HepG2 (cell line): ENCODE data around the gene KCNIP3. TPM values are rescaled to one million over a fixed set of nuclear protein-coding genes. Genes with fewer than 3 reads are reported as not detected.

Source experiments
- ATAC-seq: fragments of 200-7000 bp; cut with Tn5 transposase; 3 replicates; pipeline ENCODE4 v1.9.1; 2020; ENCODE audit warnings: mild to moderate bottlenecking, moderate library complexity
- BruUV-seq: library from RNA; stranded (reverse); fragments of 400-500 nt; replicated peaks from 2 replicates; lab custom pipeline; 2021; lab: Mats Ljungman, UMichigan
- CTCF ChIA-PET: fragments of 300-600 bp; formaldehyde crosslinking; extraction: SDS; loops from one replicate; lab custom pipeline; 2021; ENCODE audit warnings: low total read pairs, inconsistent platforms, low intra/inter-chr PET ratio; lab: Yijun Ruan, JAX
- POLR2A ChIA-PET: fragments of 350-600 bp; sonication (Branson Sonifier 250); formaldehyde crosslinking; loops from one replicate; lab custom pipeline; 2020; ENCODE audit warnings: antibody characterized with exemption, inconsistent platforms; lab: Yijun Ruan, JAX
- DNase-seq: peaks from one replicate; pipeline ENCODE4 v3.0.0-alpha.2; 2015; ENCODE audit warnings: low spot score
- FAIRE-seq: peaks from 3 replicates; lab custom pipeline; 2011; peaks lifted over from hg19 to GRCh38; lab: Jason Lieb, UNC
- H2AFZ ChIP-seq: one replicate; pipeline ENCODE4 v1.6.1; 2011; ENCODE audit warnings: low read length, inconsistent platforms
- H3K27ac ChIP-seq: fragments of 300-600 bp; 3 replicates; pipeline ENCODE4 v1.8.0; 2011; ENCODE audit warnings: mixed run types, mild to moderate bottlenecking, mixed read lengths, low read length, inconsistent platforms; ENCODE audit not compliant: insufficient read depth; ENCODE audit errors: extremely low read length
- H3K27me3 ChIP-seq, 2 experiments: fragments of 200-600 bp in 1 of 2; 2 replicates in 1 of 2; 3 replicates in 1 of 2; pipeline versions ENCODE4 v1.6.0 to v1.8.0; 2011; ENCODE audit warnings: low read length in 2 of 2, mild to moderate bottlenecking in 2 of 2, moderate library complexity in 2 of 2, inconsistent platforms in 1 of 2; ENCODE audit not compliant: insufficient read depth in 2 of 2, control insufficient read depth in 1 of 2
- H3K36me3 ChIP-seq, 2 experiments: fragments of 200-600 bp in 1 of 2; replicated peaks in 1 of 2; 2 replicates in 1 of 2; 3 replicates in 1 of 2; pipeline versions ENCODE4 v1.5.1 to v1.8.0; 2011; ENCODE audit warnings: low read length in 2 of 2, inconsistent platforms in 1 of 2; ENCODE audit not compliant: insufficient read depth in 2 of 2, control insufficient read depth in 1 of 2
- H3K4me1 ChIP-seq: 2 replicates; pipeline ENCODE4 v1.5.1; 2012; ENCODE audit warnings: low read length, inconsistent platforms; ENCODE audit not compliant: insufficient read depth
- H3K4me2 ChIP-seq: 2 replicates; pipeline ENCODE4 v1.6.0; 2011; ENCODE audit warnings: low read depth, low read length, inconsistent platforms
- H3K4me3 ChIP-seq, 3 experiments: fragments of 200-600 bp in 1 of 3; sonication (generic), shearing (Covaris generic) in 1 of 3; replicated peaks in 1 of 3; 2 replicates each; pipeline ENCODE4 v1.5.1; 2011 to 2016; ENCODE audit warnings: low read length in 3 of 3, inconsistent platforms in 2 of 3, low read depth in 2 of 3, mild to moderate bottlenecking in 2 of 3, control low read depth in 1 of 3, mixed read lengths in 1 of 3; ENCODE audit not compliant: insufficient read depth in 1 of 3
- H3K79me2 ChIP-seq: one replicate; pipeline ENCODE4 v1.6.1; 2011; ENCODE audit warnings: low read length, inconsistent platforms; ENCODE audit not compliant: insufficient read depth
- H3K9ac ChIP-seq: 2 replicates; pipeline ENCODE4 v1.6.0; 2011; ENCODE audit warnings: mild to moderate bottlenecking, low read depth, low read length, inconsistent platforms; ENCODE audit not compliant: insufficient read depth
- H3K9me3 ChIP-seq: 2 replicates; pipeline ENCODE4 v1.5.1; 2012; ENCODE audit warnings: mild to moderate bottlenecking, low read length
- H4K20me1 ChIP-seq: 2 replicates; pipeline ENCODE4 v1.6.0; 2011; ENCODE audit warnings: inconsistent platforms, mild to moderate bottlenecking, low read length, moderate library complexity; ENCODE audit not compliant: insufficient read depth
- CHD4 ChIP-seq: fragments of 200-600 bp; sonication (generic); IDR thresholded peaks from 2 replicates; pipeline ENCODE4 v1.7.0; 2017; ENCODE audit warnings: mild to moderate bottlenecking, low read length, borderline replicate concordance
- GATAD1 ChIP-seq: IDR thresholded peaks from 2 replicates; pipeline ENCODE4 v1.6.1; 2016; ENCODE audit warnings: missing genetic modification reagents, missing compliant biosample characterization
- KLF13 ChIP-seq: sonication (generic); formaldehyde crosslinking; IDR thresholded peaks from 2 replicates; pipeline ENCODE4 v1.4.0; 2020; ENCODE audit warnings: mild to moderate bottlenecking, missing genetic modification reagents
- KLF16 ChIP-seq, 2 experiments: sonication (generic) in 1 of 2; formaldehyde crosslinking in 1 of 2; IDR thresholded peaks; 2 replicates each; pipeline versions ENCODE4 v1.6.1 to v1.8.0; 2016 to 2023; ENCODE audit warnings: missing genetic modification reagents in 2 of 2, missing compliant biosample characterization in 1 of 2
- MAFG ChIP-seq: sonication (generic); formaldehyde crosslinking; IDR thresholded peaks from 2 replicates; pipeline ENCODE4 v1.5.1; 2020; ENCODE audit warnings: mild to moderate bottlenecking, missing genetic modification reagents
- NR2F6 ChIP-seq, 2 experiments: IDR thresholded peaks; 2 replicates each; pipeline ENCODE4 v1.6.1; 2016; ENCODE audit warnings: antibody characterized with exemption in 1 of 2, mild to moderate bottlenecking in 1 of 2
- SIX1 ChIP-seq: sonication (generic); formaldehyde crosslinking; IDR thresholded peaks from 2 replicates; pipeline ENCODE4 v1.4.0; 2020; ENCODE audit warnings: missing genetic modification reagents, borderline replicate concordance
- SMC3 ChIP-seq: IDR thresholded peaks from 2 replicates; pipeline ENCODE4 v1.6.1; 2011; ENCODE audit warnings: low read length, improper control_type of control experiment
- TBP ChIP-seq: sonication (generic); formaldehyde crosslinking; IDR thresholded peaks from 2 replicates; pipeline ENCODE4 v1.5.0; 2020; ENCODE audit warnings: missing genetic modification reagents
- ZNF124 ChIP-seq: sonication (generic); formaldehyde crosslinking; IDR thresholded peaks from 2 replicates; pipeline ENCODE4 v1.4.0; 2020; ENCODE audit warnings: missing genetic modification reagents
- ZNF296 ChIP-seq: sonication (generic); formaldehyde crosslinking; conservative IDR thresholded peaks from 2 replicates; pipeline ENCODE4 v1.5.0; 2020; ENCODE audit warnings: mild to moderate bottlenecking, missing genetic modification reagents
- WGBS: methylation state at CpG from one replicate; pipeline ENCODE4 v1.1.6; 2017; ENCODE audit warnings: low lambda C conversion rate; 5-methylcytosine and 5-hydroxymethylcytosine counted together
- in situ Hi-C: cut with HindIII; loops from 2 replicates; pipeline ENCODE4 v1.10.0; 2017; ENCODE audit warnings: low pct_unique_long_range_greater_than_20kb; ENCODE audit not compliant: extremely low pct_ligation_motif_present
- intact Hi-C: fragments of 100-400 bp; cut with micrococcal nuclease; formaldehyde crosslinking; loops from one replicate; pipeline ENCODE4 v1.10.0; 2022; ENCODE audit not compliant: unreplicated experiment
- polyA plus RNA-seq, 8 experiments: library from polyadenylated mRNA; depleted of rRNA in 3 of 8; stranded (reverse) in 7 of 8; unstranded in 1 of 8; fragments of >200 nt; fragmentation: Illumina TruSeq in 4 of 8; extraction: Trizol in 4 of 8; gene quantifications; 2 replicates each; pipeline versions ENCODE4 v1.2.1 to v1.2.3, GENCODE V29; 2011 to 2016; ENCODE audit warnings: low read depth in 4 of 8, missing spikeins in 1 of 8, mixed read lengths in 1 of 8; ENCODE audit not compliant: insufficient read depth in 1 of 8
- total RNA-seq, 5 experiments: library from RNA; depleted of rRNA; stranded (reverse); fragments of >200 nt; fragmentation: Illumina TruSeq; extraction: Trizol; gene quantifications; 2 replicates each; pipeline ENCODE4 v1.2.3, GENCODE V29; 2016; ENCODE audit warnings: low read depth in 1 of 5
- TF ChIP-seq, protein P1 (sequence below): sonication (generic); formaldehyde crosslinking; IDR thresholded peaks from 2 replicates; pipeline ENCODE4 v1.4.0; 2020; ENCODE audit warnings: mild to moderate bottlenecking, missing genetic modification reagents
- TF ChIP-seq, protein P2 (sequence below): sonication (generic); formaldehyde crosslinking; IDR thresholded peaks from 2 replicates; pipeline ENCODE4 v1.8.0; 2022; ENCODE audit warnings: missing genetic modification reagents, mild to moderate bottlenecking, inconsistent platforms, borderline replicate concordance
- TF ChIP-seq, protein P3 (sequence below): sonication (generic); formaldehyde crosslinking; conservative IDR thresholded peaks from 2 replicates; pipeline ENCODE4 v1.4.0; 2020; ENCODE audit warnings: missing genetic modification reagents

Gene KCNIP3
- total and polyA plus RNA-seq, 2 of the 13 experiments (the other 11 are each of a cell fraction or from before 2014, with no cell fraction given) = not detected

DNA sequence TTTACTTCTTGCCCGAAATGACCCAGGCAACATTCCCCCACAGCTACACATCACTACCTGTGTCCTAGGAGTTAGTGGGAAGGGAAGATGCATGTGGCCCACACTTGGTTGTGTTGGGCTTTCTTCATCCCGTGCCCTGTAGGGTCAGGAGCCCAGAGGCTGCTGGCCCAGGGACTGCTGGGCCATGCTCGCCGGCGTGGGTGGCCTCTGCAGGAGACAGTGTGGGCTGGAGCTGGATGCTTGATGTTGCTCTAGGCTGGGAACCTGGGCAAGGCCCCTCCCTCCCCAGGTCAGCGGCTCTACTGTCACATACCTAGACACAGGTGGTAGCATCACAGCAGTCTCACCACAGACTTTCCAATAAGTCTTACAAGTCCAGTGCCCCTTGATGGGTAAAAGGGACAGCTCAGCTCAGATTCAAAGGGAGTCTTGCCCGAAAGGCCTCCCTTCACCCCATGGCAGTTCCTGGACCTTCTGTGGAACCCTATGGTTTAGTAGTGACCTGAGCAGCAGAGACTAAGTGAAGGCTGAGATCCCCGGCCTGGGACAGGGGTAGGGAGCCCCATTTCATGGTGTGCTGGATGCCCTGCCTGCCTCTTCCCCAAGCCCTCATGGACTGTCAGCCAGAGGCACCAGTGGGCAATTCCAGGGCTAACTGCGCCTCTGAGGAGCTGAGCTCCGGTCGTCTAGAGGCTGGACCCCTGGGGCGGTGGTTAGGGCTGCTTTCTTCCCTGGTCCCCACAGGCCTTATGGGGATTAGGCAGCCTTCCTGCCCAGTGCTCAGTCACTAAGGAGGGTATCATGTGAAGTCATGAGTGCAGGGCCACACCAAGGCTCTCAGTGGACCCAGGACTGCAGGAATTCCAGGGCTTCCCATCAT lies 59.9 kb downstream of the KCNIP3 start:
- Histone ChIP-seq H3K79me2 (no peaks in the 10 kb centered on the region), H3K27me3 (peaks cover 0 to 20% of the 10 kb centered on the region in 2 experiments; a peak in 3 of 5 replicates), H3K4me3 (no peak overlapping the region), H3K9me3 (no peaks in the 10 kb centered on the region), H3K4me1 (no peaks in the 10 kb centered on the region), H2AFZ (no peak overlapping the region), H3K27ac (no peak overlapping the region), H3K4me2 (no peak overlapping the region), H3K36me3 (no peaks in the 10 kb centered on the region), H3K9ac (no peak overlapping the region), H4K20me1 (no peaks in the 10 kb centered on the region)
- no peak for TF ChIP-seq CHD4
- CTCF ChIA-PET = no interaction called here
- ATAC-seq = no peak
- WGBS = 52% methylated on average over 7 of the region's 12 CpGs
- DNase-seq = no peak
- no peak for FAIRE-seq
- POLR2A ChIA-PET = no interaction called here
- in situ Hi-C loops = no loop called here
- BruUV-seq = no TSS peak
- intact Hi-C loops = no loop called here

DNA sequence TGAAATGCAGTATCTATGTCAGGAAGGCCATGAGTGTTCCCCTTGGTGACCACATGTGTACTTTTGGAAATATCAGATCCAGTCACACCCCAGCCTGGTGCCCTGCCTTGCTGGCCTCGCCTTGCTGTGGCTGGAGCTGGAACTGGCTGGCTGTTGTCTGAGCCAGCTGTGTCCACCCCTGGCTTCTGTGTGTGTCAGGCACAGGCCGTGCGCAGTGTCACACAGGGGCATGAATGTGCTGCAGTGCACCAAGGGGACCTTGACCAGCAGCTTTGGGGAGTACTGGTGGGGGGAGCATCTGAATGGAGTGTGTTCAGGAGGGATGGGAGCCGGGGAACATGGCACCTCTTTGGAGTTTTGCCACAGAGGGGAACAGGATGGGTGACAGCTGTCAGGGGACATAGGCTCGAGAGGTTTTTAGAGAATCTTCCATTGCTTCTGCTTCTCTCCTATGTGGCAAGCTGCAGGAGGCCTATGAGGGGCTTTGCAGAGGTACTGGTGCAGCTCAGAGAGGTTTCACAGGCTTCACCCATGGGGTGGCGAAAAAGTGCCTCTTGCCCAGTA lies 60.7 kb downstream of the KCNIP3 start:
- POLR2A ChIA-PET = no interaction called here
- FAIRE-seq (no peak), ATAC-seq (no peak), DNase-seq (no peak)
- intact Hi-C loops (no loop called here), in situ Hi-C loops (no loop called here)
- H3K27me3 ChIP-seq = peaks cover 0 to 13% of the 10 kb centered on the region in 2 experiments; a peak in 3 of 5 replicates
- no peaks in the 10 kb centered on the region for H3K36me3 ChIP-seq
- no peak overlapping the region for H3K4me3 ChIP-seq
- 21% methylated on average over 6 of the region's 6 CpGs for WGBS
- no peaks in the 10 kb centered on the region for H3K79me2 ChIP-seq
- H3K9ac ChIP-seq = no peak overlapping the region
- H3K27ac ChIP-seq = no peak overlapping the region
- no TSS peak for BruUV-seq
- H4K20me1 ChIP-seq = no peaks in the 10 kb centered on the region
- H3K4me2 ChIP-seq = no peak overlapping the region
- H2AFZ ChIP-seq = no peak overlapping the region
- CTCF ChIA-PET = no interaction called here
- no peaks in the 10 kb centered on the region for H3K9me3 ChIP-seq
- H3K4me1 ChIP-seq = no peaks in the 10 kb centered on the region
- no peak for TF ChIP-seq KLF13 (CRISPR knock-in tag)
- TF ChIP-seq GATAD1 (CRISPR knock-in tag) = no peak
- no peak for TF ChIP-seq NR2F6 (IDR thresholded peaks at IDR 0.05)
- TF ChIP-seq NR2F6 (CRISPR knock-in tag; IDR thresholded peaks at IDR 0.05) = no peak
- TF ChIP-seq SMC3 = no peak
- no peak for TF ChIP-seq ZNF296 (CRISPR knock-in tag)
- TF ChIP-seq, protein P1, sequence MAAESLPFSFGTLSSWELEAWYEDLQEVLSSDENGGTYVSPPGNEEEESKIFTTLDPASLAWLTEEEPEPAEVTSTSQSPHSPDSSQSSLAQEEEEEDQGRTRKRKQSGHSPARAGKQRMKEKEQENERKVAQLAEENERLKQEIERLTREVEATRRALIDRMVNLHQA = no peak
- no peak for TF ChIP-seq KLF16 (CRISPR knock-in tag; IDR thresholded peaks at IDR 0.05)
- no peak for TF ChIP-seq SIX1
- TF ChIP-seq MAFG = no peak
- TF ChIP-seq, protein P2, sequence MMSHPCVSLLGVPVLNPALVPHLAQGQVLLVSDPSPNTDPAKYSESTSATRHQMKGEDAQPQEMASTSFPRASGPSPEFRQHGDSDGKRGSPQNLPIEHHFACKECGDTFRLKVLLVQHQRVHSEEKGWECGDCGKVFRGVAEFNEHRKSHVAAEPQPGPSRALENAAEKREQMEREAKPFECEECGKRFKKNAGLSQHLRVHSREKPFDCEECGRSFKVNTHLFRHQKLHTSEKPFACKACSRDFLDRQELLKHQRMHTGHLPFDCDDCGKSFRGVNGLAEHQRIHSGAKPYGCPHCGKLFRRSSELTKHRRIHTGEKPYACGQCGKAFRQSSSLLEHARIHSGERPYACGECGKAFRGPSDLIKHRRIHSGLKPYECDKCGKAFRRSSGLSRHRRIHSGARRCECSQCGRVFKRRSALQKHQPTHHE (CRISPR knock-in tag) = no peak
- TF ChIP-seq, protein P3, sequence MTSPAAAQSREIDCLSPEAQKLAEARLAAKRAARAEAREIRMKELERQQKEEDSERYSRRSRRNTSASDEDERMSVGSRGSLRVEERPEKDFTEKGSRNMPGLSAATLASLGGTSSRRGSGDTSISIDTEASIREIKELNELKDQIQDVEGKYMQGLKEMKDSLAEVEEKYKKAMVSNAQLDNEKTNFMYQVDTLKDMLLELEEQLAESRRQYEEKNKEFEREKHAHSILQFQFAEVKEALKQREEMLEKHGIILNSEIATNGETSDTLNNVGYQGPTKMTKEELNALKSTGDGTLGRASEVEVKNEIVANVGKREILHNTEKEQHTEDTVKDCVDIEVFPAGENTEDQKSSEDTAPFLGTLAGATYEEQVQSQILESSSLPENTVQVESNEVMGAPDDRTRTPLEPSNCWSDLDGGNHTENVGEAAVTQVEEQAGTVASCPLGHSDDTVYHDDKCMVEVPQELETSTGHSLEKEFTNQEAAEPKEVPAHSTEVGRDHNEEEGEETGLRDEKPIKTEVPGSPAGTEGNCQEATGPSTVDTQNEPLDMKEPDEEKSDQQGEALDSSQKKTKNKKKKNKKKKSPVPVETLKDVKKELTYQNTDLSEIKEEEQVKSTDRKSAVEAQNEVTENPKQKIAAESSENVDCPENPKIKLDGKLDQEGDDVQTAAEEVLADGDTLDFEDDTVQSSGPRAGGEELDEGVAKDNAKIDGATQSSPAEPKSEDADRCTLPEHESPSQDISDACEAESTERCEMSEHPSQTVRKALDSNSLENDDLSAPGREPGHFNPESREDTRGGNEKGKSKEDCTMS (CRISPR knock-in tag) = no peak
- no peak for TF ChIP-seq TBP
- no peak for TF ChIP-seq ZNF124
